ENCODE results near the gene LCLAT1.

GRCh38 chr2:30677231-30677630, 230.2 kb downstream of the LCLAT1 start:
- TF ChIP-seq CTCF (IDR thresholded peaks at IDR 0.05) (no peak), POLR2A (IDR thresholded peaks at IDR 0.05) (no peak)

All from prostate gland (tissue), 2 donors.